IPS-NIHi7 (cell line): Measurements from ENCODE around the gene CASZ1.

ENCODE experiments used
- DNase-seq: peaks from one replicate; pipeline ENCODE4 v3.0.0; 2012; ENCODE audit warnings: mixed read lengths; ENCODE audit errors: extremely low spot score

CASZ1 gene

DNA sequence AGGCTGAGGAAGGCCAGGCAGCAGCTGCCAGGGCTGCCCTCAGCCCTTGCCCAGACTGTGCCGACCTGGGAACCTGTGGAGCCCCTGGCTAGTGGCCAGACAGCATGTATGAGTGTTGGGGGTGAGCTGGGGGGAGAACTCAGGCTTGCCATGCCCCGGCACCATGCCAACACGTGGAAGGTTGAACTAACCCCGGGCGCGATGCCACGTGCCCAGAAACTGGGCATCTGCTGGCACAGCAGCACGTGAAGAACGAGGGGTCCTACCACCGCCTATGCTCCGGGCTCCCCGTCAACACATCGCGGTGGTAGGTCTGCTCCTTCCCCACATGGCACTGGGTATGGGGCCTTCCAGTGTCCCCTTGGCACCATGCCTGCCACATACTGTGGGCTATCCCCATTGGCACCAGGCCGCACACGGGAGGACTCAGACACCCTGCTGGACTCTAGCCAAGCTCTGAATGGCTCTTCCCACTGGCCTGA is 68.7 kb downstream of the CASZ1 start:
- DNase-seq = no peak

DNA sequence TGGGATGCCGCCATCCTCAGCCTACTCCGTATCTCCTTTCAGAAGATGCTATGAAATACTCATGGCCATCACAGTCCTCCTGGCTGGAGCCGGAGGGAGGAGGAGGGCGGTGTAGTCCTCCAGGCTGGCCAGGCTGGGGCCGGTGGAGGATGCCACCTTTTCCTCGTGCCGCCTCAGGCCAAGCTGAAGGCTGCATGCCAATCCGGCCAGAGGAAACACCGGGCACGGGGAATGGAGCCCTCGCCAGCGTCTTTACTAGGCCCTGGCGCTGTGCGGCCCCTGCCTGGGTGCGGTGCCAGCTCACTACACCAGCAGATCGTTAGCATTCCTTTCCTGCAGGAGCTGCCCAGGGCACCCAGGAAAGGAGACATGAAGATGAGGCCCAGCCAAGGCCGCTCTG is 70.1 kb downstream of the CASZ1 start:
- no peak for DNase-seq

DNA sequence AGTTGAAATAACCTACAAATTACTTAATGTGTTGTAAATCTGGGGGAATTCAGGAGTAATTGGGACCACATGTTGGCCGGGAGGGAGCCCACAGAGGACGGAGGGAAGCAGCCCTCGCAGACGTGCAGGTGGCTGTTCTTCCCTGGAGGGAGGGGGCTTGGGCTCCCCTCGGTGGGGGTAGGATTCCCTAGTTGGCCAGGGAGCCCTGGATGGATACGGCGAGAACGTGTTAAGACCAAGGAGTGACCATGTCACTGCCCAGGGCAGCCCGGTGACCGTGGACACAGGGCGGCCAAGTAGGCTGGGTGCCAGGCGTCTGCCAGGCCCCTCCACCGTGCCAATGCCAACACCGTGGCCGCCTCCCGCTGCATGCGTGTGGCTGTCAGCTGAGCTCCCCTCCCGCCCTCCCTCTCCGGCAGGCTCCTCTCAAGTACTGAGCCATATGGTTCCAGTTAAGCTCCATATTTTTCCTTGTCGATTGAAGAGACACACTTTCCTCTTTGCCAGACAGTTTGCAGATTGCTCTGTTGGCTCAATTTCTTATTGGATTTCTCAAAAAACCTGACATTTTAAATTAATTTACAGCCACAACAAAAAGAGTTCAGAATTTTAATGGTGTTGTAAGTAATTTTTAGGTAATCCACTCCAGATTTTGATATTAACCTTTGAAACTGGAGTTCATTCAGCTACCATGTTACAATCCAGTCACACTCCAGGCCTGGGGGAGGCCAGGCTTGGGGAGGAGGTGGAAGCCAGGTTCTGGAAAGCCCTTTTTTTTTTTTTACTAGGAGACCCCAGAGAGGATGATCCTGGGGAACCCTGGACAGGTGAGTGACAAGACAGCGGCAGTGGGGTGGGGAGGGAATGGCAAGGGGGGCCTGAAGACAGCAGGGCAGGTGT is 71.2 kb downstream of the CASZ1 start:
- no peak for DNase-seq

DNA sequence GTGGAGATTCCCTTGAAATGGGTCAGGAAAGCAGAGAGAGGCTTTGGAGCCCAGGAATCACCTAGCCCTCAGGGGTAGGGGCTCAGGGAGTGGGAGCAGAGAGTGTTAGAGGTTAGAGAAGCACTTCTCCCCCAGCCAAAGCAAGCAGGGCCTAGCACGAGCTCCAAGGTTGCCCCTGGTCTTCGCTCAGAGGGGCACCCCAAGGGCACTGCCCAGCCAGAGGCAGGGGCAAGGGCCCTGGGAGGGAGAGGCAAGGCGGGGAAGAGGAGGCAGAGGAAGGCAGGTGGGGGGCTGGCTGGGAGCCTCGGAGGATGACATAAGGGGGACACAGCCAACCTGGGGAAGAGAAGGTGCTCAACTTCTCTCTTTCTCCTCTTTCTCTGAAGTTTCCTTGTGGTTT is 71.9 kb downstream of the CASZ1 start:
- DNase-seq = no peak

DNA sequence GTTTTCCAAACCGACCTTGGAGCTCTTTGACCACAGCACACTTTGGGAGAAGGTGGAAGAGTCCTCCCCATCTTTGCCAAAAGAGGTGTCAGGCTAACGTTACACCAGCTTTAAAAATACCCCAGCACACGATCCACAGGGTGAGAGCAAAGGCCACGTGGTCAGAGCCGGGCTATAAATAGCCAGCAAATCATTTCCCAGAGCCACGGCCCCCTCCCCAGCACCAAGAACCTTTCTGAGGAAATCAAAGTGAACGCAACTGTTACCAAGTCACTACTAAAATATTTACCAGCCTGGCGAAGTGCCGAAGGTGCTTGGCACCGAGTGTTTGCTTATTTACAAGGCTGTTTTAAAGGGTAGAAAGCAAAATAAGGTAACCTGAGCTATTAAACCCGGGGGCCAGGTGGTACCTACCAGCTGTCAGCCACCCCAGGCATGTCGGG is 72.4 kb downstream of the CASZ1 start:
- DNase-seq = no peak

DNA sequence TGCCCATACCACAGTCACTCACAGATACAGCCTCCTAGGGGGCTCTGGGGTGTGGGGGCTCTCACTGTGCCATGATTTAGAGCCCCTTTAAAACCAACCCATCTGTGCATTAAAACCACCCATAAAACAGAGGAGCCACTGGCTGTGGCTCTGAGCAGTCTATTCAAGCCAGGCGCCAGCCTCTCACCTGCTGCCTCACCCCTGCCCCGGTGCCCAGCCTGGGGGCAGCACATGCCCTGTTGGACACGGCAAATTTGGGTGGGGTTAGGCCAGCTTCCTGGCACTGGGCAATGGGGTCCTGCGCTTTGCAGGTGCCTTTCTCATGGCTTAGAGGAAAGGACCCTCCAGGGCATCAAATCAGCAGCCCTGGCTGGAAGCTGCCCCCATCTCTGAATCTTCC is 73.1 kb downstream of the CASZ1 start:
- no peak for DNase-seq

DNA sequence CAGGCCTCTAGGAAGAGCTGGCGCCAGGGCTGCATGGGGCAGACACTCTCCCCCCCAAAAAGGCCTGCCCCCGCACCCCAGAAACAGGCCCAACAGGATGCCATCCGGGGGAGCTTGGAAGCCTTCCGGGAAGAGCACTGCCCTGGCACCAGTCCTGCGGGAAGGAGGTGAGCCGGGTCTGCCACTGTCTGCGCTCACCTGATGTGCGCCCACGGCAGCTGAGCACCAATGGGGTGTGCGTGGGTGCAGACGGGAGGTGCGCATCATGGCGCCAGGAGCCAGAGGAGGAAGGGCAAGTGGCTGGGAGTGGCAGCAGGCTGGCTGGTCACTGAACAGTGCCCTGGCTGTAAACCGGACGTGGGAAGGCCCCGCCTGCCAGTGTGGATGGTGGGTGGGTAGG is 73.6 kb downstream of the CASZ1 start:
- DNase-seq = no peak

DNA sequence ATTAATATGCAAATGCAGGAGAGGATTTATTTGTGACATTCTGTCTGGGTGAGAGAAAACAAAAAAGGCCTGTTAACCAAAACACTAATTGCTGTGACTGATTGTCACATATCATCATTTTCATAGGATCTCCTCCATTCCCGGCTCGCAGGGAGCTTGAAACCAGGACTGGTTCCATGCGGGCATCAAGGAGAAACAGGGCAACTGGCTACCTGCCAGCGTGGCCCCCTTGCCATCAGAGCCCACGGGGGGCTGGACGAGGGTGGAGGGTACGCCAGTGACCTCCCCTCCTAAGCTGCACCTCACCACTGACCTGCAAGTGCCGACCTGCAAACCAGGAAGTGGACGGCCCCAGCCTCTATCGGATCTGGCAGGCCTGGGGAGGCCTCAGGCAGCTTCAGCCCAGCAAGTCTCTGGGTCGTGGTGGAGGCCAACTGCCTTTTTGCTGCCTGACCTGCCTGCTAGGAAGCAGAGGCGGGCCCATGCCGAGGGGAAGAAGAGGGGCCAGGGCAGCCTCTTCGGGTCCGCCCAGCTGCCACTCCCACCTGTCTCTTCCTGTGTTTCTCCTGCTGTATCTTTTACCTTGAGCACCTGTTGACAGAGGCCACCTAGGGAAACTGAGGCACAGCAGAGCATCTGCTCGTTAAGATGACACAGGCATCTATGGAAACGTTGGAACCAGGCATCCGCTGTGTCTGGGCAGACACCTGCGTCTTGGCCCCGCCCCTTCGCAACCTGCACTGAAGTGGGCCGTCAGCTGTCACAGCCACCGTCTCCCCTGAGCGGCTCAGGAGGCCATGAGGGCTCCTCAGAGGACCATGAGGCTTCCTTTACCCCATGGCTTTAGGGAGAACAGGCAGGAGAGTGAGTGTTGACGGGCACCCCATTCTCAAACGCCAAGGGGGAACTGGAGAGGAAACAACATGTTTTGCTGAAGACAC is 74.8 kb downstream of the CASZ1 start:
- DNase-seq = peak; percentile 55

DNA sequence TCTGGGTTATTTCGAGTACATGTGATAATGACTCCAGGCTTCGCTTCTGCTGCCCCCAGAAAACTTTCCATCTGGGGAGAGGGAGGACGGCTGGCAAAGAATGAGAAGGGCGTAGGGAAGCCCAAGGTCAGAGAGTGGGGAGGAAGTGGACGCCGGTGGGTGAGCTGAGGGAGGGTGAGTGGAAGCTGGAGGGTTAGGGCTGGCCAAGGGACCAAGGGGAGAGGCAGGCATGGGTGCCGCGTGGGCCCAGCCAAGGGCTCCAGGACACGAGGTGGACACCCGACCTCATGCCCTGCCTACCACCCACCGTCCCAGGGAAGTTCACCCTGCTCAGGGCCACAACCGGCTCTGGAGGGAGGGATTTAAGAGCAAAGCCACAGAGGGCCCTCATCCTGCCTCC is 75.8 kb downstream of the CASZ1 start:
- DNase-seq = no peak

DNA sequence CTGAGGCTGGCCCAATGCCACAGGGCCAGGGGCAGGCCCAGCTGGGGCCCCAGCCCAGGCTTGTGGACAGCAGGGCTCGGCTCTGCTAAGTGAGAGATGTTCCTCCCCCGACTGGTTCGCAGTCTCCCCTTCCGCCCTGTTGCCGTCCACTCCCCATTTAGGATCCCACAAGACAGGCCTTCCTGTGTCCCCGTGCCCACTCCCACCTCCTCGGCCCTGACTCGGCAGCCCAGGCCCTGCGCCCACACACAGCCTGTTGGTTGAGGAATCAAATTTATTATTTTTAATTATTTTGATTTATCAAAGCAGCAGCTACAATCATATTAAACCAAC is 78.4 kb downstream of the CASZ1 start:
- no peak for DNase-seq

DNA sequence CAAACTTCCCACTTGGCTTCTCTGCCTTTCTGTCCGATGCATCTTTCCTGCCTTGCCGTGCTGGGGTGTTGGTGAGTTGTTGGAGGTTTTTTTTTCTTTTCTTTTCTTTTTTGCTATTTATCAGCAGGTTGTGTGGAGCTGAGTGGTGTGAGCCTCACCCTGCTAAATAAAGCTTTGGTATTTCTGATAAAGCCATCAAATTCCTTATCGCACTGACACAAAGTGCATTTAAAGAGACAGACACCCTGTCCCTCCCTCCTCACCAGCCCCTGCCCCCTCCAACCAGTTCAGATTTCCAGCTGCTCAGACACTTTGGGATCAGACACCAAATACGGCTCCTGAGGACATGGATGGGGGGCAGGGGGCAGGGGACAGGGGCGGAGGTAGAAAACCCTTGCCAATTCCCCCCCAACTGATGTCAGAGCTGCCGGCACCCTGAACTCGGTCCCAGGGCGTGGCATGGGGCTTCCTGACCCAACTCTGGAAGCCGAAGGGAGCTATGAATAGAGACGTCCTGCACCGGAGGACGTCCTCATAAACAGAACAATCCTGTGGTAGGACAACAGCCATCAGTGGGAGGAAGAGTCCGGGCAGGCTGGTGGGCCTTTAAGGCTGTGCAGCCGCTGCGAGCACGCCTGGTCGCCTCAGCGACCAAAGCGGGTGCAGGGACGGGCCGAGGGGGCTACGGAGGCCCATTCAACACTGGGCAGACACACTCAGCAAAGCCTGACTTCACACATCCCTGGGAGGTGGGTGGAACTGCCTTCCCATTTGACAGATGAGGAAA is 79.0 kb downstream of the CASZ1 start:
- DNase-seq = no peak

DNA sequence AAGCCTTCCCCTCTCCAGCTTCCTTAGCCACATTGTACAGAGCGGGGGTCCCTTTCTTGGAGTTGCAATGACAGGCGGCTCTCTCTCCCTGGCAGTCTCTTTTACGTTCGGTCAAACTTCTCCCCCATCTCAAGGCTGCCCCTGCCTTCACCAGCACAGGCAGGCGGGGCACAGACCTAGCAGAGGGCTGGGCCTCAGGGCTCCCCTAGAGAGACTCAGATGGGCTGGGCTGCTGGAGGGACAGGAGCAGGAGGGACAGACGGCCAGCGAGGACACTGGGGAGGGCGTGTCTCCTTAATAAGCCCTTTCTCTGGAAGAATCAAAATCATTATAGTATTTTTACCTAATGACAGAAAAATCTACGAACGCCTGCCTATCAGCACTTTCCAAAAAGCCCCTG is 79.6 kb downstream of the CASZ1 start:
- DNase-seq = no peak

DNA sequence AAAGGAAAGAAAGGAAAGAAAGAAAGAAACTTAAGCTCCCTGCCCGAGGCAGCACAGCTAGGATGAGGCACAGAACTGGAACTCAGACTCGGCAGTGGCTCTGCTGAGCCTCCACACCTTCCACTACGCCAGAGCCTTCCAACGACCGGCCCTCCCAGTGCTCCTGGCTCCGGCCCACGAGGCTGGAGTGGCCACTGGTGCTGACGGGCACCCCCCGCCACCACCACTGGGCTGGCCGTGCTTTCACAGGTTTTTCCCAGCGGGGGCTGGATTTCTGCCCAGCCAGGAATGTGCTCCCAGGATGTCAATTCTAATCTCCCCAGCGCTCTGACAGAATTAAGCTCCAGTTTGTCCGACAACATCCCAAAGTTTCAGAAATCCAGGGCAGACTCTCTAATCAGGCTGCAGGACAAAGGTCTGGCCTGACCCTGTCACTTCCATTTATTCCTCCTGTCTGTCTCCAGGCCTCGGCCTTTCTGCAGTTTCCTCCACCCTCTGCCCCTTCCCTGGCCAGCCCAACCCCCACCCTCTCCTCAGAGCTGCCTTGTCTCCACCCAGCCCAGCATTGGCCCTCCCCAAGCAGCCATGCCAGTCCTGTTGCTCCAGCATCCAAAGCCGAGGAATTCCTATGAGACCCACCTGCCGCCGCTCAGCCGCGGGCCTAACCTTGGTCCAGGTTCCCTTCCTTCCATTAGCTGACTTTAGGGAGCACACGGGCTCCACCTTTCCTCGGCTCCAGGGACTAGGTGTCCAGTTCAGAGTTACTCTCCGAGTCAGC is 81.9 kb downstream of the CASZ1 start:
- DNase-seq = no peak

DNA sequence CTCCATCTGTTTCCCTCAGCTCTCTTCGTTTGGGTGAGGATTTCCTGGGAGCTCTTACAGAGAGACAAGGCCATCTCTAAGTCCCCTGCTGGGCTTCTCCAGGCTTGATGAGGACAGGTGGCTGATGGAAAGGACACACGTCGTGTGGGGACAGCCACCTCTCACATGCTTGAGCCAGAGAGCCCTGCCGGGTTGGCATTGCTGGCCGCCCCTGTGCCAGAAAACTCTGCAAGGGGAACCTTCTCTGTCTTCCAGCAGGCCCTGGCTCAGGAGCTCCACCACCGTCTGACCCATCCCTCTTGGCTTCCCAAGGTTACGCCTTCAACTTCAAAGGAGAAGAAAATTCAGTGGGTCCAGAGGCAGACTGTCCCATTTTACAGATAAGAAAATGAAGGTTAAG is 82.8 kb downstream of the CASZ1 start:
- DNase-seq = no peak

DNA sequence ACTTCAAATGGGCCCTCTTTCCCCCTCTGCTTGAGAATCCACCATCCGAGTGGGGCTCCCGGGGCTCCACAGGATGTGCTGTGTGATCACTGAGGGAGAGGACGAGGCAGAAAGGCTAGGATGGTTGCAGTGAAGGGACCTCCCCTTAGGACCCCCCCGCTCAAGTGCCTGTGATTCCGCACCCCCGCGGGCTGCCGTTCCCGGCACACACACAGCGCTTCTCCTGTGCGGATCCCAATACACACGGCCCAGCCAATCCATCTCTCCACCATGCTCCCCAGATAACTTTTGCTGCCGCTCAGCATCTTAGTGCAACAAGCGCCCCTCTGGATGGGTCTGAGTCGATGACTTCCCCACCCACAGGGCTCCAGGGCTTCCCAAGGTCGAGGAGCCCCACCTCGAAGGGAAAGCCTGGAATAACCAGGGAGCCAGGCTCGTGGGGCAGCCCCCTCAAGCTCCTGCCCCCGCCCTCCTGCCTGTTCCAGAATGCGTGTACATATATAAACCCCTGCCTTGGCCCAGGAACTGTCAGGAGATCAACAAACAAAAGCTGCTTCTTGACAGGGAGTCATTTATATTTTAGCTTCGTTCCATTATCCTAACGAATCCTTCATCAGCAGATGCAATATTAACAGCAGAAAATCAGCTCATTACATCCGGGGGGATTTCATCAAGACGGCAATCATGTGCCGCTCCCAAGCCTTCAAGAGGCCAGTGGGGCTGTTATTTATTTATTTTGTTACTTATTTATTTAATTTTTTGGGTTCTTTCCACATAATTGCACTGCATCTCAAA is 83.7 kb downstream of the CASZ1 start:
- DNase-seq = no peak

DNA sequence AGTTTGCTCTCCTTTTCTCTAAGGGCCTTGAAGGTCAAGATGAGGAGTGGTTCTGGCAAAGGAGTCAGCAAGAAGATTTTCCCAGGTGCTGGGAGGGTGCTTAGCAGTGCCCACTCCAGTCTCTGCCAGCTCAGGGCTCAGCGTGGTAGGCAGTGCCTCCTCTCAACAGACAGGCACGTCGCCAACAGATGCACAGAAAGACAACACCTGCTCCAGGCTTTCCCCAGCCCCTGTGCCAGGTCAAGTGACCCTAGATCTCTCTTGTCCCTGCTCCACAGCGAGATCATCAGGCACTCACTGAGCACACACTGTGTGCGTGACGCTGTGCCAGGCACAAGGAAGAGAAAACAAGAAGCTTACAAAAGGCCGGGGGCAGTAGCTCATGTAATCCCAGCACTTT is 86.0 kb downstream of the CASZ1 start:
- no peak for DNase-seq

DNA sequence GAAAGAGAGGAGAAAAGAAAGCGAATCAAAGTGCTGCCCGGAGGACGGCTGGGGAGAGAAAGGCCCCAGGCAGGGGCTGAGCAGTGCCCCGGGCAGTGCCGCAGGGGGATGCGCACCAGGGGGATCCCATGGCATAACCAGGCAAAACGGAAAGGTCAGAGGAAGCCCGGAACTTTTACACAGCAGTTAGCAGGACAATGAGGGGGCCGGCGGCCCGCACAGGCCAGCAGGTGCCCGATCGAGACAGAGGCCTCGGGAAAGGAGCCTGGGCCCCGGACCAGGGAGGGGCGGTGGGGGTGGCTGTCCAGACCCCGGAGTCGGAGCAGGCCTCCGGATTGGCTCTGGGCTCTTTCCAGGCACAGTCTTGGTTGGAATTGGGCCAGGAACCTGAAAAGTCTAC is 86.8 kb downstream of the CASZ1 start:
- DNase-seq = no peak

DNA sequence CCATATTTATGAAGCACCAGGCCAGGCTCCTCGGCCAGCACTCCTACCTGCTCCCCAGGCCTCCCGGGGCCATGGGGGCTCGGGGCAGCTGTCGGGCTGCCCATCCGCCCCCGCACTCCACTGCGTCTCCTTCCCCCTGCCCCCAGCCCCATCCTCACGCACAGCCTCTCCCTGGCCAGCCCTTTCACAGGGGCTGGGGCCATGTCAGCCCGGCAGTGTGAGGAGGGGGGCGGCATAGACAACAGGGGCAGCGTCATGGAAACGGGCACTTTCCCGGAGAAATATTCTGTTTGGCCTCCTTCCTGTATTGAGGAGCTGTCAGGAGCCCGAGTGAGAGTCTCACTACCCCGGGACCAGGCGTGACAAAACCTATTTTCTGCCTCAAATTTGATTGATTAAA is 87.3 kb downstream of the CASZ1 start:
- no peak for DNase-seq

DNA sequence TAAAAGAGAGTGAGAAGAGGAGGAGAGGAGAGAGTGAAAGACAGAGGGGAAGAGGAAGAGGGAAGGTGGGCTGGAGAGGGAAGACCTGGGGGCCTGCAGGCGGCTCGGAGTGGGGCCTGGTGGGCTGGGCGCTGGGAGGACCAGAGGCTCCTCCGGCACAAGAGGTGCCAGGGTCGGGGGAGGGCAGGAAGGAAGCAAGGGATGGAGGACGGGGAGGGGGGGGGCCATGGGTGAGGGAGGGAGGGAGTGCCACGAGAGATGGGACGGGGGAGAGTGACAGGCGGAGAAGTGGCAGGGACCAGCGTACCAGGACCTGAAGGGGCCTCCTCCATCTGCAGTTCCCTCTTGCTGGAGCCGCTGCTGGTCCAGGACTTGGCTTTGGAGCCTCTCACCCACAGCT is 87.7 kb downstream of the CASZ1 start:
- DNase-seq = no peak

DNA sequence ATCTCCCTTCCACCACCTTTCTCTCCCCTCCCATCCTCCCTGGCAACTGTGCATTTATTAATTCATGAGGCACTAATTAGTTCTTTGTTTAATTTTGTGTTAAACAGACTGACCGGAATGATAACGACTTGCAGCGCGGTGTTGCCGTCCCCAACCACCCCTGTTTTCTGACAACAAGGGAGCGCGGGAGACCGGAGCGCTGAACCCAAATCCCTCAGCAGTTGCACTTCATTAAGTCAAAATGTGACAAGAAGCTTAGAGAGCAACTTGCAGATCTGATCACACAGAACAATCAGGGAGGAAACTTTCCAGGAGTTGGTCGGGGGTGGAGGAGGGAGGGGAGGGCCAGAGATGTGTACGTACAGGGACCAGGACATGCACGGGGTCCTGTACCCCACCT is 89.2 kb downstream of the CASZ1 start:
- DNase-seq = no peak
